Esophagus muscularis mucosa (tissue), 3 donors: ENCODE measurements around the gene ZFX.

Source experiments
- POLR2AphosphoS5 ChIP-seq, 2 donors: sonication (generic); formaldehyde crosslinking; IDR thresholded peaks; one replicate each; pipeline ENCODE4 v1.6.1; 2017; ENCODE audit warnings: antibody characterized with exemption in 2 of 2
- TF ChIP-seq, protein P1 (sequence below), 3 experiments: fragments of 200-600 bp in 2 of 3; fragments of 450-650 bp in 1 of 3; sonication (generic) in 2 of 3; IDR thresholded peaks; one replicate each; pipeline ENCODE4 v1.5.1; 2017 to 2019; ENCODE audit warnings: antibody characterized with exemption in 3 of 3, mild to moderate bottlenecking in 2 of 3, moderate library complexity in 1 of 3

- TF ChIP-seq, protein P1, sequence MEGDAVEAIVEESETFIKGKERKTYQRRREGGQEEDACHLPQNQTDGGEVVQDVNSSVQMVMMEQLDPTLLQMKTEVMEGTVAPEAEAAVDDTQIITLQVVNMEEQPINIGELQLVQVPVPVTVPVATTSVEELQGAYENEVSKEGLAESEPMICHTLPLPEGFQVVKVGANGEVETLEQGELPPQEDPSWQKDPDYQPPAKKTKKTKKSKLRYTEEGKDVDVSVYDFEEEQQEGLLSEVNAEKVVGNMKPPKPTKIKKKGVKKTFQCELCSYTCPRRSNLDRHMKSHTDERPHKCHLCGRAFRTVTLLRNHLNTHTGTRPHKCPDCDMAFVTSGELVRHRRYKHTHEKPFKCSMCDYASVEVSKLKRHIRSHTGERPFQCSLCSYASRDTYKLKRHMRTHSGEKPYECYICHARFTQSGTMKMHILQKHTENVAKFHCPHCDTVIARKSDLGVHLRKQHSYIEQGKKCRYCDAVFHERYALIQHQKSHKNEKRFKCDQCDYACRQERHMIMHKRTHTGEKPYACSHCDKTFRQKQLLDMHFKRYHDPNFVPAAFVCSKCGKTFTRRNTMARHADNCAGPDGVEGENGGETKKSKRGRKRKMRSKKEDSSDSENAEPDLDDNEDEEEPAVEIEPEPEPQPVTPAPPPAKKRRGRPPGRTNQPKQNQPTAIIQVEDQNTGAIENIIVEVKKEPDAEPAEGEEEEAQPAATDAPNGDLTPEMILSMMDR (IDR thresholded peaks at IDR 0.05), result no peak
- no peak for TF ChIP-seq POLR2AphosphoS5 (IDR thresholded peaks at IDR 0.05)
Observed at GRCh38 chrX:24204331-24204730, 54.8 kb downstream of the ZFX start.
